Astrocyte of the cerebellum (primary cell): Measurements from ENCODE around the gene IRS2.

ENCODE experiments used
- DNase-seq: peaks from one replicate; pipeline ENCODE4 v3.0.0-alpha.2; 2011; ENCODE audit warnings: low read depth
- H3K4me3 ChIP-seq: 2 replicates; pipeline ENCODE4 v1.5.1; 2011; ENCODE audit warnings: mild to moderate bottlenecking, low read depth, low read length, moderate library complexity
- CTCF ChIP-seq: IDR thresholded peaks from 2 replicates; pipeline ENCODE4 v1.5.1; 2012; ENCODE audit warnings: low read length, low read depth, moderate library complexity, mild to moderate bottlenecking; ENCODE audit errors: missing control alignments
- in situ Hi-C: cut with HindIII; loops from 2 replicates; pipeline ENCODE4 v1.10.0; 2017; ENCODE audit warnings: low sequenced_read_pairs

Gene IRS2

GRCh38 chr13:109784590-109785140, 1.7 kb downstream of the IRS2 start:
- TF ChIP-seq CTCF = peak; percentile 24
- in situ Hi-C loops = no loop called here
- no peak for DNase-seq
- peak overlapping the region; percentile 77 for H3K4me3 ChIP-seq

- no peak for DNase-seq
- TF ChIP-seq CTCF = no peak
- in situ Hi-C loops = no loop called here
- H3K4me3 ChIP-seq = peak overlapping the region; percentile 43
Observed at GRCh38 chr13:109783815-109784589, 2.4 kb downstream of the IRS2 start.

- no peak for DNase-seq
- H3K4me3 ChIP-seq = peak overlapping the region; percentile 12
- TF ChIP-seq CTCF = no peak
- in situ Hi-C loops = no loop called here
Observed at GRCh38 chr13:109783447-109783814, 3.0 kb downstream of the IRS2 start.

GRCh38 chr13:109782823-109783431, 3.5 kb downstream of the IRS2 start:
- in situ Hi-C loops = no loop called here
- DNase-seq = no peak
- no peak for TF ChIP-seq CTCF
- H3K4me3 ChIP-seq = no peak overlapping the region

- peak overlapping the region; percentile 58 for H3K4me3 ChIP-seq
- in situ Hi-C loops = no loop called here
- TF ChIP-seq CTCF = no peak
- DNase-seq = no peak
Observed at GRCh38 chr13:109782066-109782822, 4.1 kb downstream of the IRS2 start.

GRCh38 chr13:109781384-109782065, 4.9 kb downstream of the IRS2 start:
- no peak for DNase-seq
- TF ChIP-seq CTCF = no peak
- H3K4me3 ChIP-seq = peak overlapping the region; percentile 58
- in situ Hi-C loops = no loop called here
